ENCODE measurements around the gene GALNT14. TPM values are rescaled to one million over a fixed set of nuclear protein-coding genes. Genes with fewer than 3 reads are reported as not detected.

Gene GALNT14
- total and polyA plus RNA-seq, 2 of the 8 experiments (the other 6 are each of a cell fraction or from before 2014, with no cell fraction given): 13.0 to 13.7 TPM

DNA sequence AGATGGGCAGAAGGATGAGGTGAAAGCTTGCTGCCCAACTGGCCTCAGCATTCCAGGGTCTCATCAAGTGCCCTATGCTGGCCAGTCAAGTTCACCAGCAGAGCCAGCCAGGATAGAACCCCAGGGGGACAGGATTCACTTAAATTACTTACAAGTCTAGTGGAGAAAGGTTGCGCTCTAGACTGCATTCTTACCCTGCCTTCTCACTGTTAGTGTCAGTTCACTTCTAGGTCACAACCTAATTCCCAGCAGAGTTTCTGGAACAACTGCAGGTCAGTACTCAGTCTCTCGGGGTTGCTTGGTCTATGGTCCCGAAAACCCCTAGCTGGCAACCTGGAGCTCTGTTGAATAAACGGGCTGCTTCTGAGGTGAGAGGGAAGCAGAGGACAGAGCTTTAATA is 32.9 kb upstream of the GALNT14 start:
- Histone ChIP-seq H3K79me2 (ENCODE audit: control insufficient read depth in 1 of 2, insufficient read depth in 2 of 2, low read length in 2 of 2) (no peaks in the 10 kb centered on the region), H3K9ac (replicated peaks in 1 of 4; ENCODE audit: extremely low read depth in 1 of 4, low read depth in 3 of 4, low read length in 3 of 4) (no peak overlapping the region), H2BK120ac (replicated peaks; ENCODE audit: low read depth, low read length) (no peak overlapping the region), H2AK5ac (ENCODE audit: low read depth, low read length) (no peak overlapping the region), H4K91ac (replicated peaks; ENCODE audit: insufficient read length, low read length) (no peak overlapping the region), H3K9me3 (ENCODE audit: insufficient read depth in 2 of 2, low read depth in 1 of 2, low read length in 1 of 2) (no peaks in the 10 kb centered on the region), H2BK20ac (ENCODE audit: low read length) (no peak overlapping the region), H3K36me3 (ENCODE audit: control insufficient read depth in 2 of 4, insufficient read depth in 4 of 4, low read length in 3 of 4) (no peaks in the 10 kb centered on the region), H2BK12ac (ENCODE audit: low read depth, low read length) (no peak overlapping the region), H2BK15ac (ENCODE audit: low read length) (no peak overlapping the region), H3K4me2 (ENCODE audit: insufficient read depth in 1 of 2, low read depth in 2 of 2, low read length in 2 of 2) (no peak overlapping the region), H3K18ac (ENCODE audit: extremely low read depth, low read length) (no peak overlapping the region), H3K4me1 (replicated peaks in 1 of 4; ENCODE audit: control insufficient read depth in 3 of 4, insufficient read depth in 4 of 4, low read length in 3 of 4) (no peaks in the 10 kb centered on the region), H3K23me2 (ENCODE audit: low read depth, low read length) (no peaks in the 10 kb centered on the region), H4K8ac (ENCODE audit: extremely low read depth, insufficient read depth, low read length) (no peak overlapping the region; the same call in 1 of the 2 replicates), H4K20me1 (replicated peaks in 1 of 2; ENCODE audit: control insufficient read depth in 1 of 2, insufficient read depth in 2 of 2, low read length in 2 of 2) (no peaks in the 10 kb centered on the region), H2AFZ (ENCODE audit: low read length) (no peak overlapping the region), H3K56ac (replicated peaks; ENCODE audit: insufficient read length, low read depth, low read length) (no peak overlapping the region), H3K14ac (ENCODE audit: insufficient read length) (no peak overlapping the region), H4K5ac (ENCODE audit: insufficient read length, low read depth, low read length) (no peak overlapping the region), H3K4me3 (ENCODE audit: extremely low read depth in 1 of 4, insufficient read depth in 2 of 4, low read depth in 3 of 4, low read length in 4 of 4) (no peak overlapping the region), H3K27ac (ENCODE audit: low read depth, low read length) (no peak overlapping the region), H3K4ac (replicated peaks; ENCODE audit: insufficient read length, low read depth, low read length) (no peak overlapping the region), H2BK5ac (ENCODE audit: low read depth, low read length) (no peak overlapping the region), H3K27me3 (replicated peaks in 1 of 4; ENCODE audit: control insufficient read depth in 3 of 4, extremely low read depth in 1 of 4, insufficient read depth in 3 of 4, low read length in 3 of 4) (no peaks in the 10 kb centered on the region), H3K79me1 (ENCODE audit: low read depth, low read length) (no peaks in the 10 kb centered on the region), H3K23ac (ENCODE audit: insufficient read length) (no peak overlapping the region)
- FAIRE-seq: no peak
- TF ChIP-seq, protein P1, sequence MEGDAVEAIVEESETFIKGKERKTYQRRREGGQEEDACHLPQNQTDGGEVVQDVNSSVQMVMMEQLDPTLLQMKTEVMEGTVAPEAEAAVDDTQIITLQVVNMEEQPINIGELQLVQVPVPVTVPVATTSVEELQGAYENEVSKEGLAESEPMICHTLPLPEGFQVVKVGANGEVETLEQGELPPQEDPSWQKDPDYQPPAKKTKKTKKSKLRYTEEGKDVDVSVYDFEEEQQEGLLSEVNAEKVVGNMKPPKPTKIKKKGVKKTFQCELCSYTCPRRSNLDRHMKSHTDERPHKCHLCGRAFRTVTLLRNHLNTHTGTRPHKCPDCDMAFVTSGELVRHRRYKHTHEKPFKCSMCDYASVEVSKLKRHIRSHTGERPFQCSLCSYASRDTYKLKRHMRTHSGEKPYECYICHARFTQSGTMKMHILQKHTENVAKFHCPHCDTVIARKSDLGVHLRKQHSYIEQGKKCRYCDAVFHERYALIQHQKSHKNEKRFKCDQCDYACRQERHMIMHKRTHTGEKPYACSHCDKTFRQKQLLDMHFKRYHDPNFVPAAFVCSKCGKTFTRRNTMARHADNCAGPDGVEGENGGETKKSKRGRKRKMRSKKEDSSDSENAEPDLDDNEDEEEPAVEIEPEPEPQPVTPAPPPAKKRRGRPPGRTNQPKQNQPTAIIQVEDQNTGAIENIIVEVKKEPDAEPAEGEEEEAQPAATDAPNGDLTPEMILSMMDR (IDR thresholded peaks at IDR 0.05; ENCODE audit: control extremely low read depth in 1 of 3, insufficient read depth in 1 of 3, low read depth in 1 of 3, low read length in 3 of 3): no peak
- TF ChIP-seq HDAC6 (IDR thresholded peaks at IDR 0.05; ENCODE audit: low read depth, low read length): no peak
- TF ChIP-seq SAP30 (IDR thresholded peaks at IDR 0.05; ENCODE audit: insufficient read depth, insufficient replicate concordance, low read length): no peak
- TF ChIP-seq SIN3A (conservative IDR thresholded peaks at IDR 0.05 in 1 of 2, IDR thresholded peaks at IDR 0.05 in 1 of 2; ENCODE audit: low read depth in 1 of 2, low read length in 2 of 2): no peak
- no peak for TF ChIP-seq SP2 (IDR thresholded peaks at IDR 0.05; ENCODE audit: low read length)
- no peak for TF ChIP-seq TCF12 (IDR thresholded peaks at IDR 0.05; ENCODE audit: low read depth, low read length)
- TF ChIP-seq POLR2A (IDR thresholded peaks at IDR 0.05; ENCODE audit: control extremely low read depth in 1 of 2, low read depth in 2 of 2, low read length in 2 of 2): no peak
- no peak for TF ChIP-seq TBP (IDR thresholded peaks at IDR 0.05; ENCODE audit: low read depth, low read length)
- 98% methylated on average over 4 of the region's 4 CpGs; no CpG with 5 or more reads in 1 of the 2 experiments for WGBS, 2 experiments (ENCODE audit: extremely low coverage in 1 of 2, insufficient coverage in 1 of 2, insufficient read length in 1 of 2, insufficient replicate concordance in 2 of 2, low coverage in 1 of 2, low lambda C conversion rate in 2 of 2, missing lambda C conversion rate in 1 of 2)
- CTCF ChIA-PET (ENCODE audit: partially characterized antibody): interaction anchor here (0.6 to 7.1 kb wide), 32 partner anchors 9 to 962 kb away, joined by 3 to 117 read pairs (median 6); partner anchors contain the start of gene EHD3
- POLR2A ChIA-PET (ENCODE audit: partially characterized antibody): interaction anchor here (1.2 kb wide), 1 partner anchor 33 kb away, joined by 4 read pairs; the partner anchor contains the start of gene GALNT14
- peak in 1 of 2 experiments; percentile 28 for DNase-seq (ENCODE audit: low read depth in 1 of 2, low spot score in 2 of 2)

Measured in H1 (cell line).